Hepatocyte (in vitro differentiated cells): ENCODE results near the gene VASH1. TPM values are rescaled to one million over a fixed set of nuclear protein-coding genes. Genes with fewer than 3 reads are reported as not detected.

ENCODE experiments used
- DNase-seq: peaks from one replicate; pipeline ENCODE4 v3.0.0-alpha.2; 2016; ENCODE audit warnings: low spot score
- H2AFZ ChIP-seq: fragments of 200-600 bp; sonication (generic); 2 replicates; pipeline ENCODE4 v1.6.0; 2016; ENCODE audit warnings: antibody characterized with exemption, mild to moderate bottlenecking
- H3K27ac ChIP-seq: fragments of 200-600 bp; sonication (generic); 2 replicates; pipeline ENCODE4 v1.5.1; 2016; ENCODE audit warnings: mild to moderate bottlenecking
- H3K27me3 ChIP-seq: fragments of 200-600 bp; sonication (generic); 2 replicates; pipeline ENCODE4 v1.6.1; 2016
- H3K36me3 ChIP-seq: fragments of 200-600 bp; sonication (generic); replicated peaks from 2 replicates; pipeline ENCODE4 v1.5.1; 2016; ENCODE audit warnings: low read depth; ENCODE audit not compliant: insufficient read depth
- H3K4me1 ChIP-seq: fragments of 200-600 bp; sonication (generic); 2 replicates; pipeline ENCODE4 v1.5.1; 2016; ENCODE audit warnings: mild to moderate bottlenecking, moderate library complexity; ENCODE audit not compliant: insufficient read depth
- H3K4me2 ChIP-seq: fragments of 200-600 bp; sonication (generic); 2 replicates; pipeline ENCODE4 v1.6.0; 2016
- H3K4me3 ChIP-seq: fragments of 200-600 bp; sonication (generic); 2 replicates; pipeline ENCODE4 v1.5.1; 2016; ENCODE audit warnings: mild to moderate bottlenecking
- H3K79me2 ChIP-seq: fragments of 200-600 bp; sonication (generic); 2 replicates; pipeline ENCODE4 v1.6.0; 2017; ENCODE audit warnings: mild to moderate bottlenecking
- H3K9me2 ChIP-seq: fragments of 200-600 bp; sonication (generic); replicated peaks from 2 replicates; pipeline ENCODE4 v1.6.0; 2017; ENCODE audit warnings: mild to moderate bottlenecking; ENCODE audit not compliant: insufficient read depth
- H3K9me3 ChIP-seq: fragments of 200-600 bp; sonication (generic); 2 replicates; pipeline ENCODE4 v1.5.1; 2016; ENCODE audit warnings: low read depth, mild to moderate bottlenecking
- H4K20me1 ChIP-seq: fragments of 200-600 bp; sonication (generic); 2 replicates; pipeline ENCODE4 v1.6.0; 2016; ENCODE audit warnings: mild to moderate bottlenecking; ENCODE audit not compliant: insufficient read depth, poor library complexity, severe bottlenecking
- CTCF ChIP-seq: fragments of 200-600 bp; sonication (generic); IDR thresholded peaks from 2 replicates; pipeline ENCODE4 v1.5.1; 2016; ENCODE audit warnings: antibody characterized with exemption, mild to moderate bottlenecking; ENCODE audit not compliant: poor library complexity
- EZH2 ChIP-seq: fragments of 200-600 bp; sonication (generic); IDR thresholded peaks from 2 replicates; pipeline ENCODE4 v1.6.1; 2016; ENCODE audit warnings: antibody characterized with exemption, mild to moderate bottlenecking, borderline replicate concordance
- EZH2phosphoT487 ChIP-seq: fragments of 200-600 bp; sonication (generic); IDR thresholded peaks from one replicate; pipeline ENCODE4 v1.6.1; 2018; ENCODE audit warnings: antibody characterized with exemption, mild to moderate bottlenecking, low read depth, moderate library complexity; ENCODE audit not compliant: unreplicated experiment, severe bottlenecking
- WGBS: methylation state at CpG from one replicate; pipeline ENCODE4 v1.1.6; 2016; ENCODE audit warnings: low lambda C conversion rate; ENCODE audit errors: missing lambda C conversion rate; 5-methylcytosine and 5-hydroxymethylcytosine counted together
- polyA plus RNA-seq: library from polyadenylated mRNA; unstranded; fragments of >200 nt; fragmentation: Nextera tagmentation; extraction: Ambion mirVana; gene quantifications from 2 replicates; pipeline ENCODE4 v1.2.1, GENCODE V29; 2016
- total RNA-seq: library from RNA; depleted of rRNA; stranded (reverse); fragments of >200 nt; gene quantifications from 2 replicates; pipeline ENCODE4 v1.2.3, GENCODE V29; 2014

Gene VASH1
- total and polyA plus RNA-seq, 2 experiments from 2014 or later: 4.8 to 6.3 TPM

GRCh38 chr14:76715101-76715500 lies 46.2 kb upstream of the VASH1 start:
- Histone ChIP-seq H3K9me2 (no peaks in the 10 kb centered on the region), H3K36me3 (no peaks in the 10 kb centered on the region), H3K9me3 (no peaks in the 10 kb centered on the region), H3K27ac (no peak overlapping the region), H3K79me2 (no peaks in the 10 kb centered on the region), H3K4me2 (no peak overlapping the region), H2AFZ (no peak overlapping the region), H4K20me1 (no peaks in the 10 kb centered on the region), H3K27me3 (no peaks in the 10 kb centered on the region), H3K4me3 (no peak overlapping the region), H3K4me1 (no peaks in the 10 kb centered on the region)
- no peak for DNase-seq
- 57% methylated on average over 6 of the region's 6 CpGs for WGBS
- TF ChIP-seq CTCF (no peak), EZH2 (no peak), EZH2phosphoT487 (no peak)

GRCh38 chr14:76715511-76716081 lies 45.7 kb upstream of the VASH1 start:
- peak overlapping the region; percentile 15 for H3K4me2 ChIP-seq
- TF ChIP-seq CTCF (no peak), EZH2 (no peak), EZH2phosphoT487 (no peak)
- no peak for DNase-seq

GRCh38 chr14:76716285-76716684 lies 45.0 kb upstream of the VASH1 start:
- Histone ChIP-seq H3K79me2 (no peaks in the 10 kb centered on the region), H3K4me3 (no peak overlapping the region), H3K36me3 (no peaks in the 10 kb centered on the region), H3K9me3 (no peaks in the 10 kb centered on the region), H4K20me1 (no peaks in the 10 kb centered on the region), H3K9me2 (no peaks in the 10 kb centered on the region), H3K27ac (no peak overlapping the region), H3K27me3 (no peaks in the 10 kb centered on the region), H3K4me1 (no peaks in the 10 kb centered on the region), H3K4me2 (no peak overlapping the region), H2AFZ (no peak overlapping the region)
- no peak for TF ChIP-seq CTCF
- no peak for TF ChIP-seq EZH2phosphoT487
- TF ChIP-seq EZH2: no peak
- 52% methylated on average over 4 of the region's 4 CpGs for WGBS
- DNase-seq: no peak

More at GRCh38 chr14:76715511-76716081, 45.7 kb upstream of the VASH1 start:
- Histone ChIP-seq H4K20me1 (no peaks in the 10 kb centered on the region), H3K4me1 (no peaks in the 10 kb centered on the region), H3K36me3 (no peaks in the 10 kb centered on the region), H3K27me3 (no peaks in the 10 kb centered on the region), H3K9me3 (no peaks in the 10 kb centered on the region), H3K4me3 (no peak overlapping the region), H3K27ac (no peak overlapping the region), H3K79me2 (no peaks in the 10 kb centered on the region), H2AFZ (no peak overlapping the region), H3K9me2 (no peaks in the 10 kb centered on the region)
- whole genome bisulfite sequencing: 47% methylated on average over 7 of the region's 7 CpGs
